Esophagus muscularis mucosa (tissue), 4 donors: ENCODE measurements around the gene LRRC34.

Experiments
- EP300 ChIP-seq: sonication (generic); formaldehyde crosslinking; IDR thresholded peaks from one replicate; pipeline ENCODE4 v1.6.1; 2017; ENCODE audit warnings: antibody characterized with exemption
- POLR2A ChIP-seq: fragments of 450-650 bp; IDR thresholded peaks from one replicate; pipeline ENCODE4 v1.6.1; 2017; ENCODE audit warnings: antibody characterized with exemption, moderate library complexity, mild to moderate bottlenecking, low read depth
- POLR2AphosphoS5 ChIP-seq, 2 donors: sonication (generic); formaldehyde crosslinking; IDR thresholded peaks; one replicate each; pipeline ENCODE4 v1.6.1; 2017; ENCODE audit warnings: antibody characterized with exemption in 2 of 2
- TF ChIP-seq, protein P1 (sequence below), 3 experiments: fragments of 200-600 bp in 2 of 3; fragments of 450-650 bp in 1 of 3; sonication (generic) in 2 of 3; IDR thresholded peaks; one replicate each; pipeline ENCODE4 v1.5.1; 2017 to 2019; ENCODE audit warnings: antibody characterized with exemption in 3 of 3, mild to moderate bottlenecking in 2 of 3, moderate library complexity in 1 of 3

- TF ChIP-seq, protein P1, sequence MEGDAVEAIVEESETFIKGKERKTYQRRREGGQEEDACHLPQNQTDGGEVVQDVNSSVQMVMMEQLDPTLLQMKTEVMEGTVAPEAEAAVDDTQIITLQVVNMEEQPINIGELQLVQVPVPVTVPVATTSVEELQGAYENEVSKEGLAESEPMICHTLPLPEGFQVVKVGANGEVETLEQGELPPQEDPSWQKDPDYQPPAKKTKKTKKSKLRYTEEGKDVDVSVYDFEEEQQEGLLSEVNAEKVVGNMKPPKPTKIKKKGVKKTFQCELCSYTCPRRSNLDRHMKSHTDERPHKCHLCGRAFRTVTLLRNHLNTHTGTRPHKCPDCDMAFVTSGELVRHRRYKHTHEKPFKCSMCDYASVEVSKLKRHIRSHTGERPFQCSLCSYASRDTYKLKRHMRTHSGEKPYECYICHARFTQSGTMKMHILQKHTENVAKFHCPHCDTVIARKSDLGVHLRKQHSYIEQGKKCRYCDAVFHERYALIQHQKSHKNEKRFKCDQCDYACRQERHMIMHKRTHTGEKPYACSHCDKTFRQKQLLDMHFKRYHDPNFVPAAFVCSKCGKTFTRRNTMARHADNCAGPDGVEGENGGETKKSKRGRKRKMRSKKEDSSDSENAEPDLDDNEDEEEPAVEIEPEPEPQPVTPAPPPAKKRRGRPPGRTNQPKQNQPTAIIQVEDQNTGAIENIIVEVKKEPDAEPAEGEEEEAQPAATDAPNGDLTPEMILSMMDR (IDR thresholded peaks at IDR 0.05) = no peak
- no peak for TF ChIP-seq POLR2AphosphoS5 (IDR thresholded peaks at IDR 0.05)
- TF ChIP-seq POLR2A = no peak
- TF ChIP-seq EP300 = no peak
Measured at GRCh38 chr3:169855514-169855913, 42.8 kb upstream of the LRRC34 start.
